Measurements from ENCODE around the gene MCUB.
"Not testable (repeated sequence)": the region's sequence is repeated elsewhere in the genome, so short reads cannot be mapped to it uniquely, and the experiment has no call there.

DNA sequence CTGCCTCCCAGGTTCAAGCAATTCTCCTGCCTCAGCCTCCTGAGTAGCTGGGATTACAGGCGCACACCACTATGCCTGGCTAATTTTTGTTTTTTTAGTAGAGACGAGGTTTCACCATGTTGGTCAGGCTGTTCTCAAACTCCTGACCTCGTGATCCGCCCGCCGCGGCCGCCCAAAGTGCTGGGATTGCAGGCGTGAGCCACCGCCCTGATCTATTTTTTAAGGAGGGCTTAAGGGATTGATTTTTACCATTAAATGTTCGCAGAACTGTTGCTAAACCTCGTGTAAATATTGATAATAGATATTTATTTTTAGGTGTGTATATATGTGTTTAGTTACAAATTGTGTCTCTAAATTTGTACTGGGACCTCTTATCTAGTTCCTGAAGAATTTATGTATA lies 46.7 kb upstream of the MCUB start:
- TF ChIP-seq EZH2 (IDR thresholded peaks at IDR 0.05; ENCODE audit: low read length, missing control alignments), result not testable (repeated sequence)
- TF ChIP-seq, protein P1, sequence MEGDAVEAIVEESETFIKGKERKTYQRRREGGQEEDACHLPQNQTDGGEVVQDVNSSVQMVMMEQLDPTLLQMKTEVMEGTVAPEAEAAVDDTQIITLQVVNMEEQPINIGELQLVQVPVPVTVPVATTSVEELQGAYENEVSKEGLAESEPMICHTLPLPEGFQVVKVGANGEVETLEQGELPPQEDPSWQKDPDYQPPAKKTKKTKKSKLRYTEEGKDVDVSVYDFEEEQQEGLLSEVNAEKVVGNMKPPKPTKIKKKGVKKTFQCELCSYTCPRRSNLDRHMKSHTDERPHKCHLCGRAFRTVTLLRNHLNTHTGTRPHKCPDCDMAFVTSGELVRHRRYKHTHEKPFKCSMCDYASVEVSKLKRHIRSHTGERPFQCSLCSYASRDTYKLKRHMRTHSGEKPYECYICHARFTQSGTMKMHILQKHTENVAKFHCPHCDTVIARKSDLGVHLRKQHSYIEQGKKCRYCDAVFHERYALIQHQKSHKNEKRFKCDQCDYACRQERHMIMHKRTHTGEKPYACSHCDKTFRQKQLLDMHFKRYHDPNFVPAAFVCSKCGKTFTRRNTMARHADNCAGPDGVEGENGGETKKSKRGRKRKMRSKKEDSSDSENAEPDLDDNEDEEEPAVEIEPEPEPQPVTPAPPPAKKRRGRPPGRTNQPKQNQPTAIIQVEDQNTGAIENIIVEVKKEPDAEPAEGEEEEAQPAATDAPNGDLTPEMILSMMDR (conservative IDR thresholded peaks at IDR 0.05 in 1 of 2, IDR thresholded peaks at IDR 0.05 in 1 of 2; ENCODE audit: low read depth in 1 of 2, low read length in 2 of 2), result not testable (repeated sequence)

Measured in fibroblast of lung (primary cell).